OCI-LY1 (cell line): ENCODE measurements around the gene STAT4.

Source experiments
- H2AFZ ChIP-seq: fragments of 200-600 bp; sonication (generic), shearing (Covaris generic); 2 replicates; pipeline ENCODE4 v1.6.0; 2014; ENCODE audit warnings: antibody characterized with exemption, mild to moderate bottlenecking, low read length
- H3F3A ChIP-seq: fragments of 200-600 bp; sonication (generic), shearing (Covaris generic); 2 replicates; pipeline ENCODE4 v1.6.0; 2014; ENCODE audit warnings: mild to moderate bottlenecking, antibody characterized with exemption, low read length, moderate library complexity; ENCODE audit not compliant: insufficient read depth
- H3K27ac ChIP-seq: fragments of 200-600 bp; sonication (generic); 2 replicates; pipeline ENCODE4 v1.5.1; 2014; ENCODE audit warnings: low read length, mixed run types, mild to moderate bottlenecking, low read depth; ENCODE audit not compliant: poor library complexity, severe bottlenecking
- H3K27me3 ChIP-seq: fragments of 200-600 bp; sonication (generic); 2 replicates; pipeline ENCODE4 v1.6.0; 2014; ENCODE audit warnings: antibody characterized with exemption, mild to moderate bottlenecking, low read length, moderate library complexity; ENCODE audit not compliant: insufficient read depth
- H3K36me3 ChIP-seq: fragments of 200-600 bp; sonication (generic); 2 replicates; pipeline ENCODE4 v1.6.1; 2014; ENCODE audit warnings: mild to moderate bottlenecking, antibody characterized with exemption, low read length, moderate library complexity, mixed read lengths; ENCODE audit not compliant: insufficient read depth
- H3K4me1 ChIP-seq: fragments of 200-600 bp; sonication (generic); 2 replicates; pipeline ENCODE4 v1.5.1; 2014; ENCODE audit warnings: mild to moderate bottlenecking, low read length, moderate library complexity; ENCODE audit not compliant: insufficient read depth, severe bottlenecking
- H3K4me2 ChIP-seq: fragments of 200-600 bp; sonication (generic), shearing (Covaris generic); 2 replicates; pipeline ENCODE4 v1.6.1; 2014; ENCODE audit warnings: low read length
- H3K4me3 ChIP-seq: fragments of 200-600 bp; sonication (generic); 2 replicates; pipeline ENCODE4 v1.5.1; 2014; ENCODE audit warnings: low read length, low read depth, mild to moderate bottlenecking, mixed read lengths; ENCODE audit not compliant: poor library complexity, severe bottlenecking
- H3K79me2 ChIP-seq: fragments of 200-600 bp; shearing (Covaris generic); 2 replicates; pipeline ENCODE4 v1.6.1; 2016; ENCODE audit warnings: mixed run types, low read length, mixed read lengths; ENCODE audit not compliant: insufficient read depth
- H3K9ac ChIP-seq: fragments of 200-600 bp; sonication (generic), shearing (Covaris generic); 2 replicates; pipeline ENCODE4 v1.6.1; 2014; ENCODE audit warnings: mild to moderate bottlenecking, low read length, mixed read lengths
- H3K9me2 ChIP-seq: fragments of 200-600 bp; sonication (generic), shearing (Covaris generic); 2 replicates; pipeline ENCODE4 v1.6.1; 2014; ENCODE audit warnings: low read depth, mild to moderate bottlenecking, low read length, mixed read lengths
- H3K9me3 ChIP-seq: fragments of 200-600 bp; shearing (Covaris generic); 2 replicates; pipeline ENCODE4 v1.6.1; 2014; ENCODE audit warnings: low read length, mixed read lengths
- H4K20me1 ChIP-seq: fragments of 200-600 bp; sonication (generic), shearing (Covaris generic); 2 replicates; pipeline ENCODE4 v1.6.0; 2016; ENCODE audit warnings: mild to moderate bottlenecking, low read length; ENCODE audit not compliant: insufficient read depth
- CTCF ChIP-seq: fragments of 200-600 bp; sonication (generic), shearing (Covaris generic); IDR thresholded peaks from 2 replicates; pipeline ENCODE4 v1.5.1; 2017; ENCODE audit warnings: mild to moderate bottlenecking, antibody characterized with exemption, low read length, moderate library complexity, mixed read lengths
- EZH2 ChIP-seq: fragments of 200-600 bp; sonication (generic), shearing (Covaris generic); IDR thresholded peaks from 2 replicates; pipeline ENCODE4 v1.8.0; 2017; ENCODE audit warnings: borderline replicate concordance, mixed run types, mild to moderate bottlenecking, antibody characterized with exemption, low read length, moderate library complexity, mixed read lengths

The STAT4 gene

DNA sequence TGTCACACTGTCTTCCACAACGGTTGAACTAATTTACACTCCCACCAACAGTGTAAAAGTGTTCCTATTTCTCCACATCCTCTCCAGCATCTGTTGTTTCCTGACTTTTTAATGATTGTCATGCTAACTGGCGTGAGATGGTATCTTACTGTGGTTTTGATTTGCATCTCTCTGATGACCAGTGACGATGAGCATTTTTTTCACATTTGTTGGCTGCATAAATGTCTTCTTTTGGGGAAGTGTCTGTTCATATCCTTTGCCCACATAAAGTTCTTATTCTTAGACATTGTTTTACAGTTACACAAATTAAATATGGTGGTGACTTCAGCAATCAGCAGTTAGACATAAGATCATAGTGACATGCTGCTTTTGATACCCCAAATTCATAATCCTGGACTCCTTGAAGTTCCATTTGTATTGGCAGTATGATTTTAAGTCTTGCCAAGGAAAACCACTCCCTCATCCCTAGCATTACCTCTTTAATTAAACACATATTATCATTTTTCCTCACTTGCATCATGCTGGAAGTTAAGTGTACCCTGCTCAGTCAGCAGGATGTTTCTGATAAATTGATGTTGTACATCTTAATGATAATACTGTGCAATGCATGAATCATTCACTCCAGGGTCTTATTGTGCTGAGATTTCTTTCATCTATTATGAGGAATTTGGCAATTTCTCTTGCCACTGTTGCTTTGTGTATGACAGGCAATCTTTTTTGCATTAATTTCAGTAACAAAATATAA, 69.2 kb downstream of the STAT4 start:
- H3K27ac ChIP-seq, result no peak overlapping the region
- H2AFZ ChIP-seq, result no peak overlapping the region
- H3K4me1 ChIP-seq, result no peaks in the 10 kb centered on the region
- no peaks in the 10 kb centered on the region for H4K20me1 ChIP-seq
- no peaks in the 10 kb centered on the region for H3K36me3 ChIP-seq
- TF ChIP-seq EZH2, result no peak
- no peak for TF ChIP-seq CTCF
- H3K9me3 ChIP-seq, result no peaks in the 10 kb centered on the region
- no peak overlapping the region for H3K4me3 ChIP-seq
- no peak overlapping the region for H3K4me2 ChIP-seq
- no peaks in the 10 kb centered on the region for H3K9me2 ChIP-seq
- H3K9ac ChIP-seq, result no peak overlapping the region
- no peaks in the 10 kb centered on the region for H3K79me2 ChIP-seq
- H3F3A ChIP-seq, result no peaks in the 10 kb centered on the region
- H3K27me3 ChIP-seq, result no peaks in the 10 kb centered on the region

GRCh38 chr2:191078165-191078867, 72.5 kb downstream of the STAT4 start:
- Histone ChIP-seq H3K9ac (no peak overlapping the region), H3K4me1 (no peaks in the 10 kb centered on the region), H3K4me2 (no peak overlapping the region), H3K9me2 (no peaks in the 10 kb centered on the region), H3K9me3 (no peaks in the 10 kb centered on the region), H3F3A (no peaks in the 10 kb centered on the region), H3K27ac (no peak overlapping the region), H3K4me3 (no peak overlapping the region), H3K27me3 (no peaks in the 10 kb centered on the region), H4K20me1 (no peaks in the 10 kb centered on the region), H3K79me2 (no peaks in the 10 kb centered on the region), H2AFZ (no peak overlapping the region), H3K36me3 (no peaks in the 10 kb centered on the region)
- no peak for TF ChIP-seq CTCF
- TF ChIP-seq EZH2, result no peak

DNA sequence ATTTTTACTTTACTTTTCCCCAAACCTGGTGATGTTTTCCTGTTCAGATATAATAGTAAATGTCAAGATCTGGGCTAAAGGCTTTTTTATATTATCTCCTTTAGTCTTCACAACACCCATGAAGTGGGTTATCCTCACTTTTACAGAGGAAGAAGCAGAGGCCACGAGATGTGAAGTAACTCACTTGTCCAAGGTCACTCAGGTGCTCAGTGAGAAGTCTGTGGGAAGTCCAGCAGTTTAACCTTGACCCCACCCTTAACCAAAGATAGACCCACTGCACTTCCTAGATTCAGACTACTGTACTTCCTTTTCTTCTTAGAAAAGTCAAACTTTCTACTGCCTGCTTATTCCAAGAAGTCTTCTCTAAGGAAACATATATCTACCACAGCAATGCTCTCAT, 80.5 kb downstream of the STAT4 start:
- Histone ChIP-seq H3K9me3 (no peaks in the 10 kb centered on the region), H3K79me2 (no peaks in the 10 kb centered on the region), H3K27ac (no peak overlapping the region), H3K9ac (no peak overlapping the region), H3K27me3 (no peaks in the 10 kb centered on the region), H4K20me1 (no peaks in the 10 kb centered on the region), H3K9me2 (no peaks in the 10 kb centered on the region), H3K4me1 (no peaks in the 10 kb centered on the region), H3K4me3 (no peak overlapping the region), H3F3A (no peaks in the 10 kb centered on the region), H3K4me2 (no peak overlapping the region), H3K36me3 (no peaks in the 10 kb centered on the region), H2AFZ (no peak overlapping the region)
- TF ChIP-seq CTCF, result no peak
- no peak for TF ChIP-seq EZH2
